Measurements from ENCODE around the gene CDC42EP4.

GRCh38 chr17:73342050-73342522 is 30.3 kb upstream of the CDC42EP4 start:
- no peak for TF ChIP-seq CTCF (conservative IDR thresholded peaks at IDR 0.05 in 1 of 2, IDR thresholded peaks at IDR 0.05 in 1 of 2; ENCODE audit: low read depth in 1 of 2, low read length in 2 of 2)
- TF ChIP-seq EZH2 (IDR thresholded peaks at IDR 0.05; ENCODE audit: low read length, missing control alignments), result no peak

Data from fibroblast of lung (primary cell).